Measurements from ENCODE around the gene AUTS2.

AUTS2 gene

DNA sequence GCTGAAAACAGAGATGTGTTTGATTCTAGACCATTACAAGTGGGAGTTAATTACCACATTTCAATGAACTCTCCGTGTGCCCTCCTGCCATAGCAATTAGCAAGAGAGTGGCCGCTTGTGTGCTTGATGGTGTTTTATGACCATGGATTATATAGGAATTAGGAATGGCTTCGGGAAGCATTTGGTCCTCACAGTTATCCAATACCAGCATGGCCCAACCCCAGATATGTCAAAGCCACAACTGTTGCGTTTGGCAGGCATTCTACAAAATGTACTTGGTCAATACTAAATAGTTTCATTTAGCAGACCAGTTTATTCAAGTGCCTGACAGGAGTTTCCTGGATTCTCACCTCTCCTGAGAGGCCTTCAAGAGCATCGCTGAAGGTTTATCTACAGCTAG, 1024.7 kb downstream of the AUTS2 start:
- Histone ChIP-seq H3K4me3 (ENCODE audit: low read depth in 1 of 2, low read length in 2 of 2) (no peak overlapping the region), H3K9me3 (ENCODE audit: control insufficient read depth in 1 of 2, low read length in 2 of 2) (no peaks in the 10 kb centered on the region), H3K27me3 (ENCODE audit: control insufficient read depth in 1 of 2, insufficient read depth in 2 of 2, low read length in 2 of 2) (no peaks in the 10 kb centered on the region), H3K36me3 (ENCODE audit: control insufficient read depth in 1 of 2, insufficient read depth in 2 of 2, low read length in 2 of 2) (no peaks in the 10 kb centered on the region), H3K4me1 (ENCODE audit: control insufficient read depth in 1 of 2, insufficient read depth in 2 of 2, low read length in 2 of 2) (peaks cover 0 to 2% of the 10 kb centered on the region in 2 donors), H3K9ac (ENCODE audit: low read depth in 1 of 2, low read length in 2 of 2) (no peak overlapping the region), H3K27ac (ENCODE audit: low read depth, low read length) (no peak overlapping the region)

DNA sequence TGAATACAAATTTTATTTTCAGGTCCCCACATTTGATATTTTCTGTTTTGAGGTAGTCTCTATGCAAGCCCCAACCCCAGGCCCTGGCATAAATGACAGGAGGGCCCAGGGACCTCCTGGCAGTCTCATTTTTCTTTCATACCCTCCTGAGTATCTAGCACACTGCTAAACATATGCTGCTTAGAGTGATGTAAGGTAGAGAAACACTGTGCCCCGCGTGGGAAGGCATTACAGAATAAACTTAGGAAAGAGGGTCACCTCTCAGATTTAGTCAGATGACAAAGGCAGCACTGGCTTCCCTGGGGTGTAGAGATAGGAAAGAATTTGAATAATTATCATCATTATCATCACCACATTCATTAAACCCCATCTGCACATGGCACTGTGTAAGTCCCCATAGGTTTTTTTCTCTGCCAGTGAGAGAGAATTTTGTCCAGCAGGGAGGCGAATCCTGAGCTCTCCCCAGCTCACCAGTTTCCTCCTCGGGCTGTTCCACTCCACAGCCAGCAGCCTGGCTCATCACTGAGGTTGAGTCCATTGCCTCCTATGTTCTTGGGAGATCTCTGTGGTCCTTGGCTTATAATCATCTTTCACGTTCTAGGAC, 1026.3 kb downstream of the AUTS2 start:
- no peak overlapping the region for H3K9ac ChIP-seq (ENCODE audit: low read depth in 1 of 2, low read length in 2 of 2)
- no peak overlapping the region for H3K27ac ChIP-seq (ENCODE audit: low read depth, low read length)
- no peaks in the 10 kb centered on the region for H3K9me3 ChIP-seq (ENCODE audit: control insufficient read depth in 1 of 2, low read length in 2 of 2)

DNA sequence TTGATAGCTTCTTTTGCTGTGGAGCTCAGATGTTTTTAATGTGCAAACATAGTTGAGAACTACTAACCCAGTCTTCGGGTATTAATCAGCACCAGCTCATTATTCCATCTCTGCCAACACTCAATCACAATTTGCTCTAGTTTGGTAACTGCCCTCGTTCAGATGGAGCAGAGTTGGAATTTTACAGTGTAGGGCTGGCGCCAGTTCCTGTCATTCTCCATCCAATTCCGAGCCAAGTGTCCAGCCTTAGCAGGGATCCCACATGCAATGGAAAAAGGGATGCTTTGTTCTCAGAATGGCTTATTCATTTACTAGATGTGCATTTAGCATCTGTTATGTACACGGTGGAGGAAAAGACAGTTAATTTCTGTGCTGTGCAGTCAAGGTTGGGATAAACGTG, 1029.2 kb downstream of the AUTS2 start:
- H3K27me3 ChIP-seq (ENCODE audit: control insufficient read depth in 1 of 2, insufficient read depth in 2 of 2, low read length in 2 of 2) = no peaks in the 10 kb centered on the region
- no peak overlapping the region for H3K27ac ChIP-seq (ENCODE audit: low read depth, low read length)
- H3K9ac ChIP-seq (ENCODE audit: low read depth in 1 of 2, low read length in 2 of 2) = no peak overlapping the region
- no peaks in the 10 kb centered on the region for H3K36me3 ChIP-seq (ENCODE audit: control insufficient read depth in 1 of 2, insufficient read depth in 2 of 2, low read length in 2 of 2)
- H3K9me3 ChIP-seq (ENCODE audit: control insufficient read depth in 1 of 2, low read length in 2 of 2) = no peaks in the 10 kb centered on the region
- no peak overlapping the region for H3K4me3 ChIP-seq (ENCODE audit: low read depth in 1 of 2, low read length in 2 of 2)
- no peaks in the 10 kb centered on the region for H3K4me1 ChIP-seq (ENCODE audit: control insufficient read depth in 1 of 2, insufficient read depth in 2 of 2, low read length in 2 of 2)

More for the DNA sequence above, 1026.3 kb downstream of the AUTS2 start:
- Histone ChIP-seq H3K27me3 (ENCODE audit: control insufficient read depth in 1 of 2, insufficient read depth in 2 of 2, low read length in 2 of 2) (no peaks in the 10 kb centered on the region), H3K4me1 (ENCODE audit: control insufficient read depth in 1 of 2, insufficient read depth in 2 of 2, low read length in 2 of 2) (no peaks in the 10 kb centered on the region), H3K4me3 (ENCODE audit: low read depth in 1 of 2, low read length in 2 of 2) (no peak overlapping the region), H3K36me3 (ENCODE audit: control insufficient read depth in 1 of 2, insufficient read depth in 2 of 2, low read length in 2 of 2) (no peaks in the 10 kb centered on the region)

DNA sequence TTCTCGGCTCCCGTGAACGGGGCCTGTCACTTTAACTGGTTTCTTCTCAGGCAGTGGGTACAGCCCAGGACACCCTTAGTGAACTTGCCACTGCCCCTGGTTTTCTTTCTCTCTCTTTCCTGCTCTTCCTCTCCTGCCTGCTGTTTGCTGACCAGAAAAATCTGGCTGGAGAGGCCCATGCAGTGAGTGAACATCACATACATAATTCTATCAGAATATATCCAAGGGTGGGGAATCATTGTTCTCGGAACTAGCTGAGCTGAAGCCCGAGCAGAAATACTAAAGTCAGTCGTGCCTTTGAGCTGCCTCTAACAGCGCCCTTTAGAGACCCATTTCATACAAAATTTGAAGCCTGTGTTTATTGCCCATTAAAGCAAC, 1032.2 kb downstream of the AUTS2 start:
- Histone ChIP-seq H3K4me3 (ENCODE audit: low read depth in 1 of 2, low read length in 2 of 2) (no peak overlapping the region), H3K4me1 (ENCODE audit: control insufficient read depth in 1 of 2, insufficient read depth in 2 of 2, low read length in 2 of 2) (no peaks in the 10 kb centered on the region), H3K36me3 (ENCODE audit: control insufficient read depth in 1 of 2, insufficient read depth in 2 of 2, low read length in 2 of 2) (no peaks in the 10 kb centered on the region), H3K27ac (ENCODE audit: low read depth, low read length) (no peak overlapping the region), H3K9me3 (ENCODE audit: control insufficient read depth in 1 of 2, low read length in 2 of 2) (no peaks in the 10 kb centered on the region), H3K9ac (ENCODE audit: low read depth in 1 of 2, low read length in 2 of 2) (no peak overlapping the region), H3K27me3 (ENCODE audit: control insufficient read depth in 1 of 2, insufficient read depth in 2 of 2, low read length in 2 of 2) (no peaks in the 10 kb centered on the region)

DNA sequence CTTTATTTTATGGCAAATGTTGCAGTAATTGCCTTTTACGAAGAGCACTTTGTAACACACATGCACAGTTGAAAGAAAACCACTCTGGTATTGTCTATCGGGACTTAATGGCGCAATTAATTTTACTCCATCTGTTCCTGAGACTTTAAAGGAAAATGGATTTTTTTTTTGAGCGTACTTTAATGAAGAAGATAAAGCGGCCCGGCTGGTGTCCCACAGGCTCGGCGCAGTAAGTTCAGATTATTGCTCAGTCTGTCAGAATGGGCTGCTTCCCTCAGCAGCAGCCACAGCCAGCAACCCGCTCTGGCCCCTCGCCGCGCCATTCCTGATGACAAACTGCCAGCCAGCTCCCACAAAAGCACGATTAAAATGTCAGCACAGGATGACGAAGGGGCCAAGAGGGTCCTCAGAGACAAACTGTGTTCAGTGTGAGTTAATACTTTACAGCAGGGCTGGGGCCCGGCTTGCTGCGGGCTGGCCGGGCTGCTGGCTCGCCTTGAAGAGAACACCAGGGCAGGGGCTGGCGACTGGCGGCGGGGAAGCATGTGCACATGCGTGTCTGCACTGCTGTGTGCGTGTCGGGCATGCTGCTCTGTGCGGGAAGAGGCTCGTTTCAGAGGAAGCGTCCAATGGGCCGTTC, 1032.7 kb downstream of the AUTS2 start:
- H3K4me3 ChIP-seq (ENCODE audit: low read depth in 1 of 2, low read length in 2 of 2) = no peak overlapping the region
- H3K9me3 ChIP-seq (ENCODE audit: control insufficient read depth in 1 of 2, low read length in 2 of 2) = no peaks in the 10 kb centered on the region

DNA sequence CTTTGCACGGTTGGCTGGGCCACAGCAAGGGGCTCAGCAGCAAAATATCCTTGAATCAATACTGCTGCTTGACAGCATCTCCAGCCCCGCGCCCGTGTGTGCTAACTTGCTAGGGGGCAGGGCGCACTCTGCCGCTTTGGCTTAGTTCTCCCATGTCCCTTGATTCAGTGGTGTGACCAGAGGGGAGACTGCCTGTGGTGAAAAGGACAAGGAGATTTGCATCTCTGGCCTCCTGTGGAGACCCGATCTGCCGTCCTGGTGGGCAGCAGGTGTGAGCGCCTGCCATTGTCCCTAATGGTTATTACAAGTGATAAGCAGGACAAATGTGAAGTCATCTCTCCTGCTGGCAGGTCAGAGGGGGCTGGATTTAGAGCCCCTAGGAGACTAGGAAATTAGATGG, 1033.4 kb downstream of the AUTS2 start:
- H3K4me1 ChIP-seq (ENCODE audit: control insufficient read depth in 1 of 2, insufficient read depth in 2 of 2, low read length in 2 of 2) = no peaks in the 10 kb centered on the region
- H3K9ac ChIP-seq (ENCODE audit: low read depth in 1 of 2, low read length in 2 of 2) = no peak overlapping the region
- H3K4me3 ChIP-seq (ENCODE audit: low read depth in 1 of 2, low read length in 2 of 2) = no peak overlapping the region
- H3K36me3 ChIP-seq (ENCODE audit: control insufficient read depth in 1 of 2, insufficient read depth in 2 of 2, low read length in 2 of 2) = no peaks in the 10 kb centered on the region
- no peaks in the 10 kb centered on the region for H3K27me3 ChIP-seq (ENCODE audit: control insufficient read depth in 1 of 2, insufficient read depth in 2 of 2, low read length in 2 of 2)
- H3K27ac ChIP-seq (ENCODE audit: low read depth, low read length) = no peak overlapping the region
- H3K9me3 ChIP-seq (ENCODE audit: control insufficient read depth in 1 of 2, low read length in 2 of 2) = no peaks in the 10 kb centered on the region

More for the DNA sequence above, 1032.7 kb downstream of the AUTS2 start:
- Histone ChIP-seq H3K36me3 (ENCODE audit: control insufficient read depth in 1 of 2, insufficient read depth in 2 of 2, low read length in 2 of 2) (no peaks in the 10 kb centered on the region), H3K27ac (ENCODE audit: low read depth, low read length) (no peak overlapping the region), H3K9ac (ENCODE audit: low read depth in 1 of 2, low read length in 2 of 2) (no peak overlapping the region), H3K4me1 (ENCODE audit: control insufficient read depth in 1 of 2, insufficient read depth in 2 of 2, low read length in 2 of 2) (no peaks in the 10 kb centered on the region), H3K27me3 (ENCODE audit: control insufficient read depth in 1 of 2, insufficient read depth in 2 of 2, low read length in 2 of 2) (no peaks in the 10 kb centered on the region)

DNA sequence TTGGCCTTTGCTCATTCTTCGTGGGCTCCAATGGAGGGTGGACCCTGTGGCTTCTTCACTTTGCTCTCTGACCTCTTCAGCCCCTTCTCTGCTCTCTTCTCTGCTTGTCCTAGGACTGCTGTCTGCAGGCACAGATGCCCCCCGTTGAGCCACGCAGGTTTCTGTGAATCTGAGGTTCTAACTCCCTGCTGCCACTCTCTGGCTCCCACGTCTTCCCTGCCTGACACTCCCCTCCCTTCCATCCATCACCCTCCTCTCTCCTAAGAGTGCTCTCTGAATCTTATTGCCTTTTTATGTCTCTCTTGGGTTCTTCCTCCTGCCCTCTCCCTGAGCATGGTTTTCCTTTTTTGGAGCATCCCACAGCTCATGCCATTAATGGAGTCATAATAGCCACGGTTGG, 1034.1 kb downstream of the AUTS2 start:
- no peaks in the 10 kb centered on the region for H3K9me3 ChIP-seq (ENCODE audit: control insufficient read depth in 1 of 2, low read length in 2 of 2)
- H3K9ac ChIP-seq (ENCODE audit: low read depth in 1 of 2, low read length in 2 of 2) = no peak overlapping the region
- no peak overlapping the region for H3K27ac ChIP-seq (ENCODE audit: low read depth, low read length)
- no peaks in the 10 kb centered on the region for H3K27me3 ChIP-seq (ENCODE audit: control insufficient read depth in 1 of 2, insufficient read depth in 2 of 2, low read length in 2 of 2)
- H3K4me3 ChIP-seq (ENCODE audit: low read depth in 1 of 2, low read length in 2 of 2) = no peak overlapping the region
- no peaks in the 10 kb centered on the region for H3K36me3 ChIP-seq (ENCODE audit: control insufficient read depth in 1 of 2, insufficient read depth in 2 of 2, low read length in 2 of 2)
- H3K4me1 ChIP-seq (ENCODE audit: control insufficient read depth in 1 of 2, insufficient read depth in 2 of 2, low read length in 2 of 2) = no peaks in the 10 kb centered on the region

DNA sequence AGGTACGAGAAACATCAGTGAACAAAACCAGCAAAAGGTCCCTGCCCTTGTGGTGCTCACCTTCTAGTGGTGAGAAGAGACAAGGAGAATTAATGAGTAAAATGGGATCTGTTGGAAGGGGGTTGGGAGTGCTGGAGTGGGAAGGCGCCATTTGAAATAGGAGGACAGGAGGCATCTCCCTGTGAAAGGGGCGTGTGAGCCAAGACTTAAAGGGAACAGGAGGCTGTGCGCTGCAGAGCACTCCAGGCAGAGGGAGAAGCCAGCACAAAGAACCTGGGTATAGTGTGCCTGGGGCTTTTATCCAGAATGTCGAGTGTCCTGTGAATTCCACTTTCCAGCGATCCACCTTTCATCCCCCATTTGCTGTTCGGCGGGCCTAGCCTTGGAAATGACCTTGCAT, 1035.8 kb downstream of the AUTS2 start:
- no peaks in the 10 kb centered on the region for H3K9me3 ChIP-seq (ENCODE audit: control insufficient read depth in 1 of 2, low read length in 2 of 2)
- no peak overlapping the region for H3K9ac ChIP-seq (ENCODE audit: low read depth in 1 of 2, low read length in 2 of 2)
- H3K4me1 ChIP-seq (ENCODE audit: control insufficient read depth in 1 of 2, insufficient read depth in 2 of 2, low read length in 2 of 2) = peaks cover 0 to 7% of the 10 kb centered on the region in 2 donors
- no peaks in the 10 kb centered on the region for H3K36me3 ChIP-seq (ENCODE audit: control insufficient read depth in 1 of 2, insufficient read depth in 2 of 2, low read length in 2 of 2)
- H3K27me3 ChIP-seq (ENCODE audit: control insufficient read depth in 1 of 2, insufficient read depth in 2 of 2, low read length in 2 of 2) = no peaks in the 10 kb centered on the region
- no peak overlapping the region for H3K27ac ChIP-seq (ENCODE audit: low read depth, low read length)
- H3K4me3 ChIP-seq (ENCODE audit: low read depth in 1 of 2, low read length in 2 of 2) = no peak overlapping the region

DNA sequence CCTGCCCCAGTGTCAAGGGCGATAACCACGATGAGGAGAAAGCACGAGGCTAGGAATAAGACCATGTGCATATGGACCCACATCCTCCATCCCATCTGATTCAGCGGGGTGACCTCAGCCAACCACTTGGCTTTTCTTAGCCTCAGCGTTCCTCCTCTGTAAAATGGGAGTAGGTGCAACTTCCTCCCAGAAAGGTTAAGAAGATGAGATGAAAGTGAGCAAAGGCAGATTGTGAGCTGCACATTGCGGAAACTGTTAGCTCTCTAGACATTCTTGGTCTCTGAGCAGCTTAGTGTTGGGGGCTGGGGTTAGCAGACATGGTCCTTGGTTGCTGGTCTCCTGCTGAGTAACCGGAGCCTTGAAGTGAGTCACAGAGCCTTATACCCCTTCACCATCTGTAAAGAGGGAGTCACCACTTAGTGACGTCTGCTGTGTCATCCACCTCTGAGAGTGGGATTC, 1036.4 kb downstream of the AUTS2 start:
- no peak overlapping the region for H3K4me3 ChIP-seq (ENCODE audit: low read depth in 1 of 2, low read length in 2 of 2)
- no peak overlapping the region for H3K9ac ChIP-seq (ENCODE audit: low read depth in 1 of 2, low read length in 2 of 2)
- H3K27me3 ChIP-seq (ENCODE audit: control insufficient read depth in 1 of 2, insufficient read depth in 2 of 2, low read length in 2 of 2) = no peaks in the 10 kb centered on the region
- H3K9me3 ChIP-seq (ENCODE audit: control insufficient read depth in 1 of 2, low read length in 2 of 2) = no peaks in the 10 kb centered on the region
- H3K27ac ChIP-seq (ENCODE audit: low read depth, low read length) = no peak overlapping the region
- no peaks in the 10 kb centered on the region for H3K36me3 ChIP-seq (ENCODE audit: control insufficient read depth in 1 of 2, insufficient read depth in 2 of 2, low read length in 2 of 2)
- H3K4me1 ChIP-seq (ENCODE audit: control insufficient read depth in 1 of 2, insufficient read depth in 2 of 2, low read length in 2 of 2) = peaks cover 0 to 7% of the 10 kb centered on the region in 2 donors

DNA sequence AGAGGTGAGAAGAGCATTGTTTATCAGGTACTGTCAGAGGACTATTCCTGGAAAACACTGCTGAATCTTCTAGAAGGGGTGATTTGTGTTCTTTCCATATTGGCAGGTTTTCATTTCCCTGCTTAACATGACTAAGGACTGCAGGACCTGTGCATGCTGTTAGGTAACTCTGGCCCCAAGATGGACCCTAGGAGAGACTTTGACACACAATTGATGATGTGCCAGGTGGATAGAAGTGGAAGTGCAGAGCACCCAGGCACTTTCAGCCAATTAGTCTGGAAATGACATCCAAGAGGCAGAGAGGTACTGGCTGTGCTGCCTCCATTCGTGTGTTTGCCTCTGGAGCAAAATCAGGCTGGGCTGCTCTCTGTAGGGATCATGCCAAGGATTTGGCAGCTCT, 1037.4 kb downstream of the AUTS2 start:
- no peaks in the 10 kb centered on the region for H3K27me3 ChIP-seq (ENCODE audit: control insufficient read depth in 1 of 2, insufficient read depth in 2 of 2, low read length in 2 of 2)

More for the DNA sequence above, 1037.4 kb downstream of the AUTS2 start:
- Histone ChIP-seq H3K36me3 (ENCODE audit: control insufficient read depth in 1 of 2, insufficient read depth in 2 of 2, low read length in 2 of 2) (no peaks in the 10 kb centered on the region), H3K4me1 (ENCODE audit: control insufficient read depth in 1 of 2, insufficient read depth in 2 of 2, low read length in 2 of 2) (peaks cover 0 to 7% of the 10 kb centered on the region in 2 donors), H3K27ac (ENCODE audit: low read depth, low read length) (no peak overlapping the region), H3K9ac (ENCODE audit: low read depth in 1 of 2, low read length in 2 of 2) (no peak overlapping the region), H3K4me3 (ENCODE audit: low read depth in 1 of 2, low read length in 2 of 2) (no peak overlapping the region), H3K9me3 (ENCODE audit: control insufficient read depth in 1 of 2, low read length in 2 of 2) (no peaks in the 10 kb centered on the region)
